ENCODE data around the gene MARCKSL1.

MARCKSL1 gene

DNA sequence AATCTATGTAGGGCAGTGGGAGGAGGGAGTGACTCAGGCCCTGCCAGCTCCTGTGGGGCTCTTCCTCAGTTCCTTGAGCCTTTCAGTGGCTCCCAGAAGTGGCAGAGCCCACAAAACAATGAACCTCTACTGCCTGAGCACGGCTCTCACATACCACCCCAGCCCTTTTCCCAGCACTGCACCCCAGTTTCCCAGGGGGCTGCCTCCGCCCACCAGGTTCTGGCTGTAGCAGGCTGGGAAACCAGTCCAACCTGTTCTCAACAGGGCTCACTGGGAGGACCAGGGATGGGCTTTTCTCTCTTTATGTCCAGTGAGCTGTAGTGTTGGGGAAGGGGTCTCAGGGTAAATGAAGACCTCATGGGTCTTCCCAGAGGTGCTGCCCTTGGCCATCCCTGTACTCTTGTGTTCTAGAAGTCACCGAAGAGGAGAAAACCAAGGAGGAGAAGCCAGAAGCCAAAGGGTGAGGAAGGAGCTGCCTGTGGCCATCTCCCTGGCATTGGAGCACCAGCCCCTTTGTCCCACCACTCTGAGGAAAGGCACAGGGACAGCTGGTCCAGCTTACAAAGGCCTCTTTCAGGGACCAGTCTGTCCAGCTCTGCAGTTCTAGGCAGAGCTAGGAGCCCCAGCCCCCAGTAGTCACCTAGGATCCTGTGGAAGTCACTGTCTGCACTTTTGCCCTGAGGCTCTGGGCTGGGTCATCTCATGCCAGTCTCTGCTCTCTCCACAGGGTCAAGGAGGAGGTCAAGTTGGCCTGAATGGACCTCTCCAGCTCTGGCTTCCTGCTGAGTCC lies 3.5 kb downstream of the MARCKSL1 start:
- Histone ChIP-seq H3K36me3 (ENCODE audit: insufficient read depth, low read length) (peaks cover 74% of the 10 kb centered on the region), H3K9ac (ENCODE audit: insufficient read length) (no peak overlapping the region), H3K4me3 (no peak overlapping the region), H3K9me3 (ENCODE audit: low read depth, low read length) (no peaks in the 10 kb centered on the region), H3K27ac (peak overlapping the region; percentile 62)
- no peak for TF ChIP-seq FOXP2 (optimal IDR thresholded peaks at IDR 0.05; ENCODE audit: control extremely low read depth, extremely low read length, insufficient read depth)
- no peak for TF ChIP-seq EZH2 (IDR thresholded peaks at IDR 0.05)
- no peak; the same call in none of the 2 replicates for TF ChIP-seq POLR2AphosphoS5 (IDR thresholded peaks at IDR 0.05; ENCODE audit: borderline replicate concordance, low read depth, low read length)
- DNase-seq (ENCODE audit: low read depth, low spot score) = no peak

DNA sequence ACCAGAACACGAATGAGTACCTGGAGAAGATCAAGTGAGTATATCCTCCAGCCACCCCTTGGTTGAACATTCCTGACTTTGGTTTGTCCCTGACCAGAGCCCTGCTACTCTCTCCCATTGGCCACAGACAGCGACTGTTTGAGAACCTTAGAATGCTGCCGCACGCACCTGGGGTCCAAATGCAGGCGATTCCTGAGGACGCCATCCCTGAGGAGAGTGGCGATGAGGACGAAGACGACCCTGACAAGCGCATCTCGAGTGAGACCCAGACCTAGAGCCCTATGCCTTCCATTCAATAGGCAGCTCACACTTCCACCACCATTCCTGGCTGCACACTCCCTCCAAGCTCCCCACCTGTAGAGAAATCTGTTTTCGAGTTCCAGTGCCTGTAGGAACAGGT lies 4.5 kb downstream of the MARCKSL1 start:
- Histone ChIP-seq H3K27ac (peak overlapping the region; percentile 62; the same call in 1 of the 2 replicates), H3K36me3 (ENCODE audit: insufficient read depth, low read length) (peaks cover 82% of the 10 kb centered on the region)

DNA sequence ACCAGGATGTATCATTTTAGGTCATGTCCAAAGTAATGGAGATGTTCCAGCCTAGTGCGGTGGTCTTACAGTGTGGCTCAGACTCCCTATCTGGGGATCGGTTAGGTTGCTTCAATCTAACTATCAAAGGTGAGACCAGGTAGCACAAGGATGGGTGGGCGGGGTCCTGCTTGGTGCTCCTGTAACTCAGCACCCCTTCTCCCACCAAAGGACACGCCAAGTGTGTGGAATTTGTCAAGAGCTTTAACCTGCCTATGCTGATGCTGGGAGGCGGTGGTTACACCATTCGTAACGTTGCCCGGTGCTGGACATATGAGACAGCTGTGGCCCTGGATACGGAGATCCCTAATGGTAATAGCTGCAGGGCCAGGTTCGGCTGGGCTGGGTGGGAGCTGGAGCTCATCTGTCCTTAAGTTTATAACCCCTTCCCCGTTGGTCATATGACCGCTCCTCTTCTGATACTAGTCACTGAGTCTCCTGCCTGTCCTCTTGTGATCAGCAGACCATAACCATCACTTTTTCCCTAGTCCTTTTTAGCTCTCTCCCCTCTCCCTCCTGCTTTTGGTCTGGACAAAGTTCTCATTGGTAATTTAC lies 5.4 kb downstream of the MARCKSL1 start:
- Histone ChIP-seq H3K27ac (0 out of 2 replicates have a peak overlapping the region, but pooled peaks have one; percentile 11), H3K4me3 (no peak overlapping the region), H3K9me3 (ENCODE audit: low read depth, low read length) (no peaks in the 10 kb centered on the region), H3K9ac (ENCODE audit: insufficient read length) (no peak overlapping the region), H3K36me3 (ENCODE audit: insufficient read depth, low read length) (peaks cover 86% of the 10 kb centered on the region)
- TF ChIP-seq FOXP2 (optimal IDR thresholded peaks at IDR 0.05; ENCODE audit: control extremely low read depth, extremely low read length, insufficient read depth) = no peak
- no peak for TF ChIP-seq EZH2 (IDR thresholded peaks at IDR 0.05)
- no peak for TF ChIP-seq POLR2AphosphoS5 (IDR thresholded peaks at IDR 0.05; ENCODE audit: borderline replicate concordance, low read depth, low read length)
- DNase-seq (ENCODE audit: low read depth, low spot score) = no peak

More for the DNA sequence above, 4.5 kb downstream of the MARCKSL1 start:
- TF ChIP-seq POLR2AphosphoS5 (IDR thresholded peaks at IDR 0.05; ENCODE audit: borderline replicate concordance, low read depth, low read length) (peak; percentile 45; the same call in 1 of the 2 replicates), FOXP2 (optimal IDR thresholded peaks at IDR 0.05; ENCODE audit: control extremely low read depth, extremely low read length, insufficient read depth) (no peak)
- no peak overlapping the region for H3K4me3 ChIP-seq
- H3K9me3 ChIP-seq (ENCODE audit: low read depth, low read length) = no peaks in the 10 kb centered on the region
- H3K9ac ChIP-seq (ENCODE audit: insufficient read length) = no peak overlapping the region
- DNase-seq (ENCODE audit: low read depth, low spot score) = no peak

DNA sequence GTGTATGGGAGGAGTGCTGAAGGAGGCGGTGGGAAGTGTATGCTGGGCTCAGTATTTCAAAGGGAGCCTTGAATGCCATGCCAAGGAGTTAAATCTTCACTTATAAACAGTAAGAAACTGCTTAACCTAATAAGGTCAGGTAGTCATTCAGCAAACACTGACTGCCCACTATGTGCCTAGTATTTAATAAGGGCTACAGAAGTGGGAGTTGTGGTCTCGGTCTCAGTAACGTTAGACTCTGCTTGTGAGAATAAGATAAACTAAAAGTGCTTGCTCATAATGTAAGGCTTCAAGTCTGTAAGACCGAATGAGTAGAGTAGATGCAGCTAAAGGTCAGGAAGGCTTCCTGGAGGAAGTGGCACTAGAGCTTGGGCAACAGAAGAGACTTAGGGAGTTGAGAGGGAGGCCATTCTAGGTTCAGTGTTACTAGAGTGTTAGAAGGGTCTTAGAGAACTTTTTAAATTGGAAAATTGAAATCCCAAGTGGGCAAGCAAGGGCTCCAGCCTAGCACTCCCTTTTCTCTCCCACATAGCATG lies 6.0 kb downstream of the MARCKSL1 start:
- no peak overlapping the region for H3K27ac ChIP-seq
- no peak overlapping the region for H3K9ac ChIP-seq (ENCODE audit: insufficient read length)
- H3K9me3 ChIP-seq (ENCODE audit: low read depth, low read length) = no peaks in the 10 kb centered on the region
- H3K36me3 ChIP-seq (ENCODE audit: insufficient read depth, low read length) = peaks cover 91% of the 10 kb centered on the region
- no peak overlapping the region for H3K4me3 ChIP-seq
- TF ChIP-seq POLR2AphosphoS5 (IDR thresholded peaks at IDR 0.05; ENCODE audit: borderline replicate concordance, low read depth, low read length) (no peak), FOXP2 (optimal IDR thresholded peaks at IDR 0.05; ENCODE audit: control extremely low read depth, extremely low read length, insufficient read depth) (no peak), EZH2 (IDR thresholded peaks at IDR 0.05) (no peak)
- DNase-seq (ENCODE audit: low read depth, low spot score) = no peak

DNA sequence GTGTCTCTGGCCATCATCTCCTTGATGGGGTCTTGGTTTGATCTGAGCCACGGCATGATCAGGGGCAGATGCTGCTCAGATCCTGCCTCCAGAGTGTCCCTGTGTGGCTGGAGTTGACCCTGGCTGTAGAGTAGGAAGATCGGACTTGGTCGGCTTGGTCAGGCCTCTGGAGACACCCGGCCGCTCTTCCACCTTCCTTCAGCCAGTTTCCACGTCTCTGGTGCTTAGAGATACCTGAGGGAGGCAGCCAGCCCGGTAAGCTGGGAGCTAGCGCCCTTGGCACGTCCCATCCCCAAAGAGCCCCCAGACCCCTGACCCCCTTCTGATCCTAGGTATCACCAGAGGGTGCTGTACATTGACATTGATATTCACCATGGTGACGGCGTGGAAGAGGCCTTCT lies 8.8 kb downstream of the MARCKSL1 start:
- TF ChIP-seq EZH2 (IDR thresholded peaks at IDR 0.05) (no peak), POLR2AphosphoS5 (IDR thresholded peaks at IDR 0.05; ENCODE audit: borderline replicate concordance, low read depth, low read length) (no peak), FOXP2 (optimal IDR thresholded peaks at IDR 0.05; ENCODE audit: control extremely low read depth, extremely low read length, insufficient read depth) (no peak)
- Histone ChIP-seq H3K36me3 (ENCODE audit: insufficient read depth, low read length) (peaks cover 76% of the 10 kb centered on the region), H3K4me3 (no peak overlapping the region), H3K27ac (no peak overlapping the region), H3K9ac (ENCODE audit: insufficient read length) (no peak overlapping the region), H3K9me3 (ENCODE audit: low read depth, low read length) (no peaks in the 10 kb centered on the region)
- no peak for DNase-seq (ENCODE audit: low read depth, low spot score)

DNA sequence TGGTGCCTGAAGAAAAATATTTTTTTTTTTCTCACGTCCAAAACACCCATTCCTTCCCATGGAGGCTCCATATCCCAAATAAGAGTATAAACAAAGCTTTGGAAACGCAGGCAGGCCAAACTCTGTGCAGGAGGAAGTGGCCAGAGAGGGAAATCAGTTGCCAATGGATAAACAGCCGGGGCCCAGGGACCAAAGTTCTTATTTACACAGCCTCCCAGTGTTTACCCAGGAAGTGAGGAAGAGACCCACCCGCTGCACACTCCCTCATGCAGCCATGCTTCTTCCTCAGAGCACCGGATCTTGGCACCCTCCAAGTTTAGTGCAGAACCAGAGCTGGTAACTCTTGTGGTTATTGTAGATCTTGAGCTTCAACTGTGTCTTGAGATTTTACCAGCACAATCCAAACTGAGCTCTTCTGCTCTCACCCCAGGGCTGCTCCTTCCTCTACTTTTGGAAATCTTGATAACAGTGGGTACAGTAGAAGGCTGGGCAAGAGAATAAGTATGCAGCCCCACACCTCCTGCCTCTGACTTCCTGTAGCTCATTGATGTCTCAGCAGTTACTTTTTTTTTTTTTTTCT lies 14.2 kb downstream of the MARCKSL1 start:
- no peak overlapping the region for H3K4me3 ChIP-seq
- DNase-seq (ENCODE audit: low read depth, low spot score) = no peak
- no peaks in the 10 kb centered on the region for H3K9me3 ChIP-seq (ENCODE audit: low read depth, low read length)
- H3K36me3 ChIP-seq (ENCODE audit: insufficient read depth, low read length) = peaks cover 55% of the 10 kb centered on the region
- TF ChIP-seq POLR2AphosphoS5 (IDR thresholded peaks at IDR 0.05; ENCODE audit: borderline replicate concordance, low read depth, low read length) = no peak
- no peak for TF ChIP-seq FOXP2 (optimal IDR thresholded peaks at IDR 0.05; ENCODE audit: control extremely low read depth, extremely low read length, insufficient read depth)
- TF ChIP-seq EZH2 (IDR thresholded peaks at IDR 0.05) = no peak
- no peak overlapping the region for H3K9ac ChIP-seq (ENCODE audit: insufficient read length)
- no peak overlapping the region for H3K27ac ChIP-seq

DNA sequence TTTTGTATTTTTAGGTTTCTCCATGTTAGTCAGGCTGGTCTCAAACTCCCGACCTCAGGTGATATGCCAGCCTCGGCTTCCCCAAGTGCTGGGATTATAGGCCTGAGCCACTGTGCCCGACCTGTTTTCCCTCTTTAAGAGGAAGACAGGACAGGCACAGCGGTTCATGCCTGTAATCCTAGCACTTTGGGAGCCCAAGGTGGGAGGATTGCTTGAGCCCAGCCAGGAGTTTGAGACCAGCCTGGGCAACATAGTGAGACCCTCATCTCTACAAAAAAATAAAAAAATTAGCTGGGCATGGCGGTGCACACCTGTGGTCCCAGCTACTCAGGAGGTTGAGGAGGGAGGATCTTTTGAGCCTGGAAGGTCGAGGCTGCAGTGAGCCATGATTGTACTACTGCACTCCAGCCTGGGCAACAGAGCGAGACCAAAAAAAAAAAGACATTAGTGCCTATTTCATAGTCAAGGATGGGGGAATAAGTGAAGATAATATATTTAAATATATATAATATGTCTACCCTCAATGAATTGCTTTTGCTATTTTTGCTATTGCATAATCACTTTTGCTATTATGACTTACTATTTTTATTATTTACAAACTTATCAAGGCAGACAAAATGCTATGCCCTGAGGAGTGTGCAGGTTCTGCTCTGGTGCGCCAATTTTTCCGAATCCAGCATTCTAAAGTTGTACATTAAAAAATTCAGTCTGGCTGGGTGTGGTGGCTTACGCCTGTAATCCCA lies 17.7 kb downstream of the MARCKSL1 start:
- Histone ChIP-seq H3K36me3 (ENCODE audit: insufficient read depth, low read length) (peaks cover 47% of the 10 kb centered on the region), H3K9me3 (ENCODE audit: low read depth, low read length) (no peaks in the 10 kb centered on the region), H3K9ac (ENCODE audit: insufficient read length) (no peak overlapping the region), H3K27ac (no peak overlapping the region), H3K4me3 (no peak overlapping the region)
- DNase-seq (ENCODE audit: low read depth, low spot score) = no peak
- TF ChIP-seq EZH2 (IDR thresholded peaks at IDR 0.05) (no peak), FOXP2 (optimal IDR thresholded peaks at IDR 0.05; ENCODE audit: control extremely low read depth, extremely low read length, insufficient read depth) (no peak), POLR2AphosphoS5 (IDR thresholded peaks at IDR 0.05; ENCODE audit: borderline replicate concordance, low read depth, low read length) (no peak)

Data from SK-N-MC (cell line).